Bronchial epithelial cell (primary cell): ENCODE results near the gene AKR1C8. TPM values are rescaled to one million over a fixed set of nuclear protein-coding genes. Genes with fewer than 3 reads are reported as not detected.
"Not testable (repeated sequence)": the region's sequence is repeated elsewhere in the genome, so short reads cannot be mapped to it uniquely, and the experiment has no call there.

ENCODE experiments used
- DNase-seq: peaks from one replicate; pipeline ENCODE4 v3.0.0-alpha.2; 2010; ENCODE audit warnings: low read depth
- FAIRE-seq: peaks from 2 replicates; lab custom pipeline; 2011; peaks lifted over from hg19 to GRCh38; lab: Jason Lieb, UNC
- H3K27me3 ChIP-seq: 2 replicates; pipeline ENCODE4 v1.5.1; 2011; ENCODE audit warnings: low read length; ENCODE audit not compliant: control insufficient read depth, insufficient read depth
- H3K36me3 ChIP-seq: 2 replicates; pipeline ENCODE4 v1.5.1; 2011; ENCODE audit warnings: low read length; ENCODE audit not compliant: control insufficient read depth, insufficient read depth
- H3K4me3 ChIP-seq: 2 replicates; pipeline ENCODE4 v1.5.1; 2011; ENCODE audit warnings: mild to moderate bottlenecking, low read depth, low read length, control low read depth
- total RNA-seq: library from RNA; depleted of rRNA; stranded (reverse); fragments of >200 nt; gene quantifications from 2 replicates; pipeline ENCODE4 v1.2.1, GENCODE V29; 2014
- TF ChIP-seq, protein P1 (sequence below): IDR thresholded peaks from 2 replicates; pipeline ENCODE4 v1.5.1; 2011; ENCODE audit warnings: mild to moderate bottlenecking, moderate library complexity, low read length, control low read depth, inconsistent platforms; ENCODE audit not compliant: insufficient read depth, severe bottlenecking

Gene AKR1C8
- total RNA-seq = 0.26 TPM in 1 of 2 replicates, not detected in the other

GRCh38 chr10:5184987-5185775, at the start of gene AKR1C8:
Gene AKR1C8, minus strand, starts transcription at chr10:5185150. Its CDS starts 46 bp downstream, at chr10:5185104.
- no peak for FAIRE-seq
- DNase-seq = no peak
- Histone ChIP-seq H3K27me3 (no peaks in the 10 kb centered on the region), H3K4me3 (no peak within 1 kb of the TSS), H3K36me3 (no peaks in the 10 kb centered on the region)
- TF ChIP-seq, protein P1, sequence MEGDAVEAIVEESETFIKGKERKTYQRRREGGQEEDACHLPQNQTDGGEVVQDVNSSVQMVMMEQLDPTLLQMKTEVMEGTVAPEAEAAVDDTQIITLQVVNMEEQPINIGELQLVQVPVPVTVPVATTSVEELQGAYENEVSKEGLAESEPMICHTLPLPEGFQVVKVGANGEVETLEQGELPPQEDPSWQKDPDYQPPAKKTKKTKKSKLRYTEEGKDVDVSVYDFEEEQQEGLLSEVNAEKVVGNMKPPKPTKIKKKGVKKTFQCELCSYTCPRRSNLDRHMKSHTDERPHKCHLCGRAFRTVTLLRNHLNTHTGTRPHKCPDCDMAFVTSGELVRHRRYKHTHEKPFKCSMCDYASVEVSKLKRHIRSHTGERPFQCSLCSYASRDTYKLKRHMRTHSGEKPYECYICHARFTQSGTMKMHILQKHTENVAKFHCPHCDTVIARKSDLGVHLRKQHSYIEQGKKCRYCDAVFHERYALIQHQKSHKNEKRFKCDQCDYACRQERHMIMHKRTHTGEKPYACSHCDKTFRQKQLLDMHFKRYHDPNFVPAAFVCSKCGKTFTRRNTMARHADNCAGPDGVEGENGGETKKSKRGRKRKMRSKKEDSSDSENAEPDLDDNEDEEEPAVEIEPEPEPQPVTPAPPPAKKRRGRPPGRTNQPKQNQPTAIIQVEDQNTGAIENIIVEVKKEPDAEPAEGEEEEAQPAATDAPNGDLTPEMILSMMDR = no peak

DNA sequence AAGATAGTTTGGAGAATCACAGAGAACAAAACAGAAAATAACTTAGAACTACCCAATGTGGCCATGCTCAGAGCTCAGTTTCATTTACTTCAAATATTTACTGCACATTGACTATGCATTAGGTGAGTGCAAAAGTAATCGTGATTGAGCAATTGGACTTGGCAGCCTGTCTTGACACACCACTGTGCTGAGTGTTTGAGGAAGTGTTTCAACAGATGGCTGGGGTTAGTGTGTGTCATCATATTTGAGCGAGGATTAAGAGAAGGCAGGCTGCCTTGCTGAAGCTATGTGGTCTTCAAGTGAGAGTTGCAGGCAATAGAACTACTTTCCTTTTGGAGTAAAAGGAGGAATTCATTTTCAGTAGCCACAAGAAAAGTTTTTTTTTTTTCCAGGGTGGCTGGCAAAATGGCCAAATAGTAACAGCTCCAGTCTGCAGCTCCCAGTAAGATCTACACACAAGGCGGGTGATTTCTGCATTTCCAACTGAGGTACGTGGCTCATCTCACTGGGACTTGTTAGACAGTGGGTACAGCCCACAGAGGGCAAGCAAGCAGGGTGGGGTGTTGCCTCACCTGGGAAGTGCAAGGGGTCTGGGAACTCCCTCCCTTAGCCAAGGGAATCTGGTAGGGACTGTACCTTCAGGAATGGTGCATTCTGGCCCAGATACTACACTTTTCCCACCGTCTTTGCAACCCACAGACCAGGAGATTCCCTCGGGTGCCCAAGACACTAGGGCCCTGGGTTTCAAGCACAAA, 49.3 kb upstream of the AKR1C8 start:
- H3K4me3 ChIP-seq = no peak overlapping the region
- peak; percentile 98 for DNase-seq
- peak; percentile 89 for FAIRE-seq
- TF ChIP-seq, protein P1 = no peak
- no peaks in the 10 kb centered on the region for H3K27me3 ChIP-seq
- no peaks in the 10 kb centered on the region for H3K36me3 ChIP-seq

DNA sequence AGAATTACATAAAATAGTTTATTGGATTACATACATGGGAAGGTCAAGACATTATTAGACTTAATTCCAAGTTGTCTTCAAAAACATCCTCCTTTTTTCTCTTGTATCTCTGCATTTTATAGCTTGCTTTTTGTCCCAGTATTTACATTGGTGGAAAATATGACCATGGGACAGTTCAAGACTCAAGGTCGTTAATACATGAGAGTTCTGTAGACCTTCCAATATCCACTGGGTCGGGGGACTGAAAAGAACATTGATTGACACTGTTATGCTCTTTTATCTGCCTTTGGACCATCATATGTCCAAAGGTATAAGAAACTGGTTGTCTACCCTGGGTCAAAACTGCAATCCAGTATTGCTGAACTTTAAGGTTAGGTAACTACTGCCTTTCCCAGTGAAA, 48.4 kb upstream of the AKR1C8 start:
- DNase-seq = no peak
- FAIRE-seq = no peak
- TF ChIP-seq, protein P1 = no peak
- no peak overlapping the region for H3K4me3 ChIP-seq
- no peaks in the 10 kb centered on the region for H3K36me3 ChIP-seq
- no peaks in the 10 kb centered on the region for H3K27me3 ChIP-seq

DNA sequence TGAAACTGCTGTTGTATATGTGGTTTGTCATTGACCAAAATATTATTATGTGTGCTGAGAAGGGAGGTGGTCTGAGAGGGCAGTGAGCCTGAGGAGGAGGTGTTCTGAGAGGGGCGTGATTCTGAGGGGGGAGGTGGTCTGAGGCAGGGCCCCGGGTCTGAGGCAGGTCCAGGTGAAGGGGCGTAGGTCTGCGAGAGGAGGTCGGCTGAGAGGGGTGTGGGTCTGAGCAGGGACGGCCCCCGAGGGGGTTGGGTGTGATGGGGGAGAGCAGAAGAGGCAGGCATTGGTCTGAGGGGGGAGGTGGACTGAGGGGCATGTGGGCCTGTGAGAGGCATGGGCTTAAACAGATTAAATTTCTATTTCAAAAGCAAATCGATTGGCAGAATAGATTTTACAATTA, 44.1 kb upstream of the AKR1C8 start:
- H3K36me3 ChIP-seq = no peaks in the 10 kb centered on the region
- H3K4me3 ChIP-seq = no peak overlapping the region
- DNase-seq (no peak), FAIRE-seq (no peak)
- TF ChIP-seq, protein P1 = no peak
- H3K27me3 ChIP-seq = no peaks in the 10 kb centered on the region

DNA sequence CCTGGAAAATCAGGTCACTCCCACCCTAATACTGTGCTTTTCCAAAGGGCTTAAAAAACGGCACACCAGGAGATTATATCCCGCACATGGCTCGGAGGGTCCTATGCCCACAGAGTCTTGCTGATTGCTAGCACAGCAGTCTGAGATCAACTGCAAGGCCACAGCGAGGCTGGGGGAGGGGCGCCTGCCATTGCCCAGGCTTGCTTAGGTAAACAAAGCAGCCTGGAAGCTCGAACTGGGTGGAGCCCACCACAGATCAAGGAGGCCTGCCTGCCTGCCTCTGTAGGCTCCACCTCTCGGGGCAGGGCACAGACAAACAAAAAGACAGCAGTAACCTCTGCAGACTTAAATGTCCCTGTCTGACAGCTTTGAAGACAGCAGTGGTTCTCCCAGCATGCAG, 38.0 kb upstream of the AKR1C8 start:
- H3K36me3 ChIP-seq, DNase-seq, H3K27me3 ChIP-seq, H3K4me3 ChIP-seq, FAIRE-seq: not testable (repeated sequence)

- FAIRE-seq (no peak), DNase-seq (no peak)
- no peaks in the 10 kb centered on the region for H3K27me3 ChIP-seq
- H3K36me3 ChIP-seq = no peaks in the 10 kb centered on the region
- H3K4me3 ChIP-seq = no peak overlapping the region
- TF ChIP-seq, protein P1 = no peak
Observed at GRCh38 chr10:5219262-5219661, 34.3 kb upstream of the AKR1C8 start.
